ENCODE results near the gene GRIN2A.

GRIN2A gene

GRCh38 chr16:9761870-9762269 is 420.4 kb downstream of the GRIN2A start:
- H3K4me1 ChIP-seq (ENCODE audit: insufficient read depth, poor library complexity, severe bottlenecking), result no peaks in the 10 kb centered on the region
- no peak overlapping the region for H3K27ac ChIP-seq (ENCODE audit: poor library complexity, severe bottlenecking)
- ATAC-seq (ENCODE audit: low read depth) (no peak), DNase-seq (ENCODE audit: low spot score) (no peak)
- H3K4me3 ChIP-seq (ENCODE audit: severe bottlenecking), result no peak overlapping the region
- H3K27me3 ChIP-seq (ENCODE audit: insufficient read depth, poor library complexity, severe bottlenecking), result no peaks in the 10 kb centered on the region
- TF ChIP-seq CTCF (IDR thresholded peaks at IDR 0.05; ENCODE audit: poor library complexity, severe bottlenecking), result no peak
- H3K9me3 ChIP-seq (ENCODE audit: severe bottlenecking), result no peaks in the 10 kb centered on the region
- H3K36me3 ChIP-seq (ENCODE audit: low read depth), result no peaks in the 10 kb centered on the region

GRCh38 chr16:9757687-9758086 is 424.5 kb downstream of the GRIN2A start:
- DNase-seq (ENCODE audit: low spot score), result no peak
- no peak for TF ChIP-seq CTCF (IDR thresholded peaks at IDR 0.05; ENCODE audit: poor library complexity, severe bottlenecking)
- Histone ChIP-seq H3K36me3 (ENCODE audit: low read depth) (no peaks in the 10 kb centered on the region), H3K4me1 (ENCODE audit: insufficient read depth, poor library complexity, severe bottlenecking) (no peaks in the 10 kb centered on the region), H3K27ac (ENCODE audit: poor library complexity, severe bottlenecking) (no peak overlapping the region), H3K27me3 (ENCODE audit: insufficient read depth, poor library complexity, severe bottlenecking) (peaks cover 10% of the 10 kb centered on the region), H3K4me3 (ENCODE audit: severe bottlenecking) (no peak overlapping the region), H3K9me3 (ENCODE audit: severe bottlenecking) (no peaks in the 10 kb centered on the region)
- no peak for ATAC-seq (ENCODE audit: low read depth)

- Histone ChIP-seq H3K4me1 (ENCODE audit: insufficient read depth, poor library complexity, severe bottlenecking) (no peaks in the 10 kb centered on the region), H3K4me3 (ENCODE audit: severe bottlenecking) (no peak overlapping the region), H3K27ac (ENCODE audit: poor library complexity, severe bottlenecking) (no peak overlapping the region), H3K27me3 (ENCODE audit: insufficient read depth, poor library complexity, severe bottlenecking) (peaks cover 10% of the 10 kb centered on the region), H3K36me3 (ENCODE audit: low read depth) (no peaks in the 10 kb centered on the region), H3K9me3 (ENCODE audit: severe bottlenecking) (no peaks in the 10 kb centered on the region)
- ATAC-seq (ENCODE audit: low read depth), result no peak
- no peak for DNase-seq (ENCODE audit: low spot score)
- no peak for TF ChIP-seq CTCF (IDR thresholded peaks at IDR 0.05; ENCODE audit: poor library complexity, severe bottlenecking)
Measured at GRCh38 chr16:9756434-9756833, 425.8 kb downstream of the GRIN2A start.

- Histone ChIP-seq H3K4me3 (ENCODE audit: severe bottlenecking) (no peak overlapping the region), H3K9me3 (ENCODE audit: severe bottlenecking) (no peaks in the 10 kb centered on the region), H3K27me3 (ENCODE audit: insufficient read depth, poor library complexity, severe bottlenecking) (peaks cover 10% of the 10 kb centered on the region), H3K27ac (ENCODE audit: poor library complexity, severe bottlenecking) (no peak overlapping the region), H3K4me1 (ENCODE audit: insufficient read depth, poor library complexity, severe bottlenecking) (no peaks in the 10 kb centered on the region), H3K36me3 (ENCODE audit: low read depth) (no peaks in the 10 kb centered on the region)
- TF ChIP-seq CTCF (IDR thresholded peaks at IDR 0.05; ENCODE audit: poor library complexity, severe bottlenecking), result no peak
- ATAC-seq (ENCODE audit: low read depth), result no peak
- no peak for DNase-seq (ENCODE audit: low spot score)
Measured at GRCh38 chr16:9755081-9755480, 427.1 kb downstream of the GRIN2A start.

GRCh38 chr16:9741776-9742175 is 440.5 kb downstream of the GRIN2A start:
- DNase-seq (ENCODE audit: low spot score), result no peak
- Histone ChIP-seq H3K27me3 (ENCODE audit: insufficient read depth, poor library complexity, severe bottlenecking) (no peaks in the 10 kb centered on the region), H3K27ac (ENCODE audit: poor library complexity, severe bottlenecking) (no peak overlapping the region), H3K4me3 (ENCODE audit: severe bottlenecking) (no peak overlapping the region), H3K36me3 (ENCODE audit: low read depth) (no peaks in the 10 kb centered on the region), H3K9me3 (ENCODE audit: severe bottlenecking) (no peaks in the 10 kb centered on the region), H3K4me1 (ENCODE audit: insufficient read depth, poor library complexity, severe bottlenecking) (no peaks in the 10 kb centered on the region)
- ATAC-seq (ENCODE audit: low read depth), result no peak
- TF ChIP-seq CTCF (IDR thresholded peaks at IDR 0.05; ENCODE audit: poor library complexity, severe bottlenecking), result no peak
